ENCODE results near the gene IGFBP7.

The IGFBP7 gene

DNA sequence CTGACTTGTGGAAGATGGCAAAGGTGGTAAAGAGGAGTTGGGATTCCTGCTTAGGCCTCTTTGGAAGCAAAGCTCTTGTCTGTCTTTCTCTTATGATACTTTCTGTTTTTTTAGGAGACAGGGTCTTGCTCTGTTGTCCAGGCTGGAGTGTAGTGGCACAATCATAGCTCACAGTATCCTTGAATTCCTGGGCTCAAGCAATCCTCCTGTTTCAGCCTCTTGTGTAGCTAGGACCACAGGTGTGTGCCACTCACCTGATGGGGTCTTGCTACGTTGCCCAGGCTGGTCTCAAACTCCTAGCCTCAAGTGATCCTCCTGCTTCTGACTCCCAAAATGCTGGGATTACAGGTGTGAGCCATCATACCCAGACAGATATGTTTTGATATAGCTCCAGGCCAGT lies 19.3 kb upstream of the IGFBP7 start:
- DNase-seq = no peak

DNA sequence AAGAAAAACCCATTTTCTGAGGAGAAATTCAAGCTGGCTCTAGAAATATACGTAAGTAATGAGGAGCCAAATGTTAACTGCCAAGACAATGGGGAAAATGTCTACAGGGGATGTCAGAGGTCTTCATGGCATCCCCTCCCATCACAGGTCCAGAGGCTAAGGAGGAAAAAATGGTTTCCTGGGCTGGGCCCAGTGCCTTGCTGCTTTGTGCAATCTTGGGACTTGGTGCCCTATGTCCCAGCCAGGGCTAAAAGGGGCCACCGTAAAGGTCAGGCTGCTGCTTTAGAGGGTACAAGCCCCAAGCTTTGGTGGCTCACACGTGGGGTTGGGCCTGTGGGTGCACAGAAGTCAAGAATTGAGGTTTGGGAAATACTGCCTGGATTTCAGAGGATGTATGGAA lies 17.2 kb upstream of the IGFBP7 start:
- no peak for DNase-seq

DNA sequence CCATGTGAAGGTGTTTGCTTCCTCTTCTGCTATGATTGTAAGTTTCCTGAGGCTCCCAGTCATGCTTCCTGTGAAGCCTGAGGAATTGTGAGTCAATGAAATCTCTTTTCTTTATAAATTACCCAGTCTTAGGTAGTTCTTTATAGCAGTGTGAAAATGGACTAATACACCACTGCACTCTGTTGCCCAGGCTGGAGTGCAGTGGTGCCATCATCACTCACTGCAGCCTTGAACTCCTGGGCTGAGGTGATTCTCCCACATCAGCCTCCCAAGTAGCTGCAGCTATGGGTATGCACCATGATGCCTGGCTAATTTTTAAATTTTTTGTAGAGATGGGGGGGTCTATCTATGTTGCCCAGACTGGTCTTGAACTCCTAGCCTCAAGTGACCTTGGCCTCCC lies 15.8 kb upstream of the IGFBP7 start:
- no peak for DNase-seq

DNA sequence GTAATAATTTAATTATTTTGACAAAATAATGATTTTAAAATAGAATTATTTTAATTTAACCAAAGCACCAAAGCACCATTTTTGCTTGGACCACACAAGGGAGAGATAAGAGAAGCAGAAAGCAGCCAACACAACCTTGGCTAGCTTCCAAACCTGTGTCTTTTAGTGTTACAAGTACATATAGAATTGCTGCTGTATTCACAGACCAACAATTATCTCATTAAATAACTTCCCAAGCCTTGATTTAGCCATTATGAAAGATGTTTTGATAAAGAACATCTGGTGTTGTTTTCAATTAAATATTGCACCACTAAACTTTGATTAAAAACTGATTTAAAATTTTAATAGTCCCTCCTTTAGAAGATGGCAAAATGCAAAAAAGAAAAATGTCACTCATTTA lies 14.0 kb upstream of the IGFBP7 start:
- DNase-seq = peak; percentile 59

DNA sequence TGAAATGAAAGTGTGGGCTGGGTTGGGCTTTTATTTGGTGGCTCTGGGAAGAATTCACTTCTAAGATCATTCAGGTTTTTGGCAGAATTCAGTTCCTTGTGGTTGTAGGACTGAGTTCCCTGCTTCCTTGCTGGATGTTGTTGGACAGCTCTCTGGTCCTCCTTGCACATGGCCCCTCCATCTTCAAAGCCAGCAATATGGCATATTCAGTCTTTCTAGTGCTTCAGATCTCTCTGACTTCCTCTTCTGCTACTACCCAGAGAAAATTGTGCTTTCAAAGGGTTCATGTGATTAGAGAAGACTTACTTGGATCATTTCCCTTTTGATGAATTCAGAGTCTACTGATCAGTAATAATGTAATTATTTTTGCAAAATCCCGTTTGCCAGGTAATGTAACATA lies 12.8 kb upstream of the IGFBP7 start:
- no peak for DNase-seq

DNA sequence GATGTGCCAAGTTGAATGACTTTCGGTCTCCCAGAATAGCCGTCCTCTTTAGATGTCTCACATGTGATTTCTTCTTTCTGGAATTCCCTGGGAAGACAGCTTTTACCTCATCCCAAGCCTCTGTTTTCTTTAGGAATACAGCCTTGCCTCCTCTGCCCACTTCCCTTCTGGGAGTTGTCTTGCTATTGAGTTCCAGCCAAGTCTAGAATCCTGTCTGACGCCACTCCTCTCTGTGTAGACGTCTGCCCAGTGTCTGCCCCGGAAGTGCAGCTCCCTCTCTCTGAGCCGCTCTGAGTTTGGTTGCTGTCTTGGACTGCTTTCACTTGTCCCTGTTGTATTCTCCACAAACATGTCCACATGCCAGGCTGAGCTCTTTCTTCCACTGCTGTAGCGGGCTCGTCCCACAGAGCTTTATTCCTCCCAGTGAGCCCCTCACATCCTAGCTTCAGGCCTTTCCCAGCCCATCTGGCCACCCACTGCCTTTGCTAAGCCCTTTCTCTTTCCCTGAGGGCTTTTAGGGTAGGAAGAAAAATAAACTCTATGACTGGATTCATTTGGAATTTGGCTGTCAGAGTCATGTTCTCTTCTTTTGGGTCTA lies 9.0 kb upstream of the IGFBP7 start:
- DNase-seq = no peak

DNA sequence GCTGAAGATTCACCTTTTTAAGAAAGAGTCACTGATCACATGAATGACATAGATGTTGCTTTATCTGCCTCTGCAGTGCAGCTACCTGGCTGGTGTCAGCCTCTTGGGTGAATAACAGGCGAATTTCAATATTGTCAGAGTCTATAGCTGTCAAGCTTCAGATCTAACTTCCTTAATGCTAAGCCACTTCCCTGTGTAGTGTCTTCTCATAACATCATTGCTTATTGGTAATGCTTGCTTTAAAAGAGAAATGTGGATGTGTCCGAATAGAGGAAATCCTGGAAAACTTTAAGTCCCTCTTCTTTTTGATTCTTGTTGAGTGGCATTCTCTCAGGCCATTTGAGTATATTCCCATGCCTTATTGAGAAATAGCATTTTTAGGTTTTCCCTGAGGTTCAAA lies 7.3 kb upstream of the IGFBP7 start:
- DNase-seq = peak; percentile 23

DNA sequence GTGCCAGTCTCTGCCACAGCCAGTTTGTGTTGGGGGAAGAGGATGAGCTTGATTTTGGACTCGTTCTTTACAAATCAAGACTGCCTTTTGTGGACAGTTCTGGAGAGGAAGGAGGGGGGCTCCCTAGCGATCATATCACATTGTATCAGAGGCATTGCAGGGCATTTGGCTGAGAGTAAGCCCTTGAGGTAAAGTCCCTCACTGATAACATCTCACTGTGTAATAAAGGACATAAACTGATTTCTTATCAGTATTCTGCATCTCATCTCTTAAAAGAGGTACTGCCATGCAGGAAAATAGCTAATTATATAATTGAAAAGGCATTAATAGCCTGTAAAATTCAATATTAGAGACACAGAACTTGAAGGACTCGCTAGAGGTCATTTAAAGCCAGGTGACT lies 6.1 kb upstream of the IGFBP7 start:
- DNase-seq = peak; percentile 53

DNA sequence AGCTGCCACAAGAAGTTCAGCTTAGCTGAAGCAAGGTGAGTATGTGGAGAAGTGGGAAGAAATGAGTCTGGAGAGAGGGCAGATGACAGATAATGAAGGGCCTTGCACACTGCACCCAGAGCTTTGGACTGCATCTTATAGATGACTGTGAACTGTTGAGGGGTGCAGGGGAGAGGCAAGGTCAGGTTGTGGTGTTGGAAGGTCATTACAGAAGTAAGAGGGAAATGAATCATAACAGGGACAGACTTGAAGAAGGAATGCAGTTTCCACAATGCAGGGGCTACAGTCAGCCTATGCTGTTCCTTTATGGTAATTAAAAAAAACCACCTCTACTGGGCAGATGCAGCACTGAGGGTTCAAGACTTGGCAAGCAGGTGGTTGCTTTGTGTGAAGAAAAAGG lies 4.8 kb upstream of the IGFBP7 start:
- DNase-seq = no peak

DNA sequence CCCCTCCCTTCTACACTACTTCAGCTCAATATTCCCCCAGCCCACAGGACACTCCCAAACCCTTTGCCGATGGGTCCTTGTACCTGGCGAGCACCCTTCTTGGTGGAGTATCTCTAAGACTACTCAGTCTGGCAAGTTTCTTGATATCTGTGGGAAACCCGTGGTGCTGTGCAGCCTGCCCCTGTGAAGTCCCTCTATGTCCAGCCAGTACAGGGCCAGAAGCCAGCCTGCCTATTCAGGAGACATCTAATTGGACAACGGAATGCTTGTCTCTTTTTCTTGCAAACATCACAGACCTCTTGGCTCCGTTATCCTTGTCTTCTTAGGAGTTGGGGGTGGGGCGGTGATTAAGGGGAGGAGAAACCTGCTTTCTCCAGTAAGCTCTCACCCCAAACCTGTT lies 3.7 kb upstream of the IGFBP7 start:
- DNase-seq = no peak

DNA sequence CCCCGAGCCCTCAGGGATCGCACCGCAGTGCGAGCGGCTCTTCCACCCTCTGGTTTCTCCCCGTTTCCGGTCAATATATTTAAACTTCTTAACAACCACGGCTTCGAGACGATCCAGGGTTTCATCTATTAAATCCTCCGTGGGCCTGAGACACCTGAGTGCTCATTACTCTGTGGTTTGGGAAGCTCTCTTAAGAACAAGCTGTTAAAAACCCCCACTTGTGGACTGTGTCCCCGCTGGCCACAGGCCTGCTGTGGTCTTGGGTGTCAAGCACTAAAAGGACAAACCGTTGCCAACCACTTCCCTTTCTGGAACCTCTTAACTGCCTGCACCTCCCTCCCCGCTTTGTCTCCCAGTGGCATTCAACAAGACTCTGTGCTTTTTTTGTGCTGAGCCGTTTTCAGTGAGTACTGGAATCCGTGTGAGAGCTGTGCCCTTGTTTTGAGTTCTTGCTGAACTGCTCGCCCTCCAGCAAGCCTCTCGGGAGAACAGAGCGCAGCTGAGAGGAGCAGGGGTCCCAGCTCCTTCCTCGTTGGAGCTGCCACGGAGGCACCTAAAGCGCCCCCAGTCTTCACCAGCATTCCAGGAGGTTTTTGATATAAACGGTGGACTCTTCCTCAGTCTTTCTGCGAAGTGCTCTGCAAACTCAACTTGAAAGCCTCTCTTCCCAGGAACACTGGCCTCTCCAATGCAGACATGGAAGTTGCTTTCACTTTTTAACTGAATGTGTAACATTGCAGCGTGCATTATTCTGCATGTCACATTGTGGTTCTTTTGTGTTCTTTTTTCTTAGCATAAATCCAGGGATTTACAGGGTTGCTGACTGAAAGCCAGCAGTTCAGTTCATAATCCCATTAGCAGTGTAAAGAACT lies 691 bp upstream of the IGFBP7 start:
- peak; percentile 92 for DNase-seq

DNA sequence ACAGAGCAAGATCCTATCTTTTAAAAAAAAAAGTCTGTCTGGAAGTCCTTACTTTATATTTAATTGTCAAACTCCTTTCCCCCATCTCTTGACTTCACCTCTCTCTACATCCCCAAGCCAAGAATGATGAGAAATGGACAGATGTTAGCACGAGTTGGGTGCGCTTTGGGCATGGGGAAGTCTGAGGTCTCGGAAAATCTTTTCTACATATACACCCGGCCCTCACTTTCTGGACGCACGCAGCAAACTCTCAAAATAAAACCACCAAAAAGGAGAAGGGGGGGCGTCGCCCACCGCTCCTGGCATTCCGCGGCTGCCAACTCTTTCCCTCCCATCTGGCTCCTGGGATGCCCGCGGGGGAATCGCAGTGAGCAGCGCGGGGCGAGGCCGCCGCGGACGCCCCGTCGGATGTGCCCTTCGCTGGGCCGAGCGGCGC lies 756 bp downstream of the IGFBP7 start:
- peak; percentile 49 for DNase-seq

DNA sequence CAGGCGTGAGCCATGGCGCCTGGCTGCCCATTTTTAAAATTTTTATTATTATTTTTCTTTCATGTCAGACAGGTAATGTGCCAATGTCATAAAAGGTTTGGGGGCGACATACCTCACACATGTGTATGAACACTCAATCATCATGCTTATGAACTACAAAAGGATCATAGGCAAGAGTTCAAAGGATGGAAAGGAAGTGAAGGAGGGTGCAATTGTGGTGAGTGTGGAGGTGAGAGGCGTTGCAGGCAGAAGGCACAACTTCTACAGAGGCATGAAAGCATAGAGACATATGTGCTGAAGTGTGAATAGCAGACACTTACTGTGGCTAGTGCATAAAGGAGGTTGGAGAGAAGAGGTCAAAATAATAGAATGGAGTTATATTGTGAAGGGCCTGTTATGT lies 4.0 kb downstream of the IGFBP7 start:
- DNase-seq = no peak

DNA sequence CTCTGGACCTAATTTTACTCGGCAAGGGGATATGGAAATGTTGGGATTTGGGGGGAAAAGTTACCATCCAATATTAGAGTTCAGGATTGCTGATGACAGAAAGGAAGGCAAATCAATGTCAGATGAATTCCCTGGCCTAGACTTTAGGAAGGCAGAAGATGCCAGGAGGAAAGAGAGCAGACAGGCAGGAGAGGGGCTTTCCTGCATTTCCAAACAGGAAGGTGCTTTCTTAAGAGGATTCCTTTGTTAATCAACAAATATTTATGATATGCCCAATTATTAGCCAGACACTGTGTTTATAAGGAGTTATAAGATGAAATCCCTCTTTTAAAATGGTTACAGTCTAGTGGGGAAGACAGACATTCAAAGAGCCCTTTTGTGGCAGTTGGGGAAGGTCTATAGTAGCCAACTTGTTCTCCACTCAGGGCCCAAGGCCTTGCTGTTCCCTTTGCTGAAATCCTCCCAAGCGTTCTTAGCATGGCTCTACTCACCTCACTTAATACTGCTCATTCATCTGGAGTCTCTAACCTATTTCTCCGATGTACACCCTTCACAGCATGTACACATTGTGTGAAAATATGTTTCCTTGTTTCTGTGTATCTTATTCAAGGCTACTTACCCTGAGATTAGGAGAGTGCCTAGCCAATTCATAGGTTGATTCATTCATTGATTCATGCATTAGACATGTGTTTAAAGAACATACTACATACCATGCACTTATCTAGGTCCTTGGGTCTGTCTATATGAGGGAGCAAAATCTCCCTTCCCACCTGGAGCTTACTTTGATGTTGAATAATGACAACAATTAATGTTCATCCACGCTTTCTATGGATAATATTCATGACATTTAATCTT lies 5.3 kb downstream of the IGFBP7 start:
- no peak for DNase-seq

DNA sequence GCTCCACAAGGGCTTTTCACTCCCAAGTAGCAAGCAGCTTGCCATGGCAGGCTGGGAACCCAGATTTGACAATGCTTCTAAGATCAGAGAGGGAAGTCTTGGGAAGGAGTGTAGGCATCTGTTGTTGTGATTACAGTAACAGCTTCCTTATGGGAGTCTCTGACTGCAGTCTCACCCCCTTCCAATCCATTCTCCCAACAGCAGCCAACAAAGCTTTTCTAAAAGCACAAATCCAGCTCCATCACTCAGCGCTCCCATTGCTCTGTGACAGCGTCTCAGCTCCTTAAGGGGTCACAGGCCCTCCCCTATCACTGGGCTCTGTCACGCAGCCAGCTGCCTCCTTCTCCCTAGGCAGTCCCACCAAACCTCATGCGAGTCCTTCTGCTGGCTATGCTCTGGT lies 7.1 kb downstream of the IGFBP7 start:
- DNase-seq = no peak

DNA sequence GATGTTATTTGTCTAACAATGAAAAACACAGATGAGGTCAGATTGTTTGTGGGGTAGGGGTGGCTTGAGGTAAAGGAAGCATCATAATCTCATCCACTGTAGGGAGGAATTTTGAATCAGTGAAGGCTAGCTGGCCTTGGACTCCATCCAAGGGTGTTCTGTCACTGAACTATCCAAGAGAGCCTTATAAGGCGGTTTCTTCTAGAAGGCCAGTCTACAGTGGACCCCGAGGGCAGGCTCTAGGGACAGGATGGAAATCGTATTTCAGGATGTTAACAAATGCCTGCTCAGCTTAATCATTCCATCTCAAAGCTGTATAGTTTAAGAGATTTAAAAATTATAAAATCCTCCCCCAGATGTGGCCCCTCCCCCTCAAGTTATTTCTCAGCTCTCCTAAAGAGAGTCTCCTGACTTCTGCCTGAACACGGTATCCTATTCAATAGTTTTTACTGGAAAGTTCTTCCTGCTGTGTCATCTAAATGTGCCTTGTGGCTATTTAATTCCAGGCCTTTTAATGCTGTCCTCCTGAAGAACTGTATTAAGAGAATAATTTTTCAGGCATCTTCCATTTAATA lies 8.0 kb downstream of the IGFBP7 start:
- DNase-seq = no peak

DNA sequence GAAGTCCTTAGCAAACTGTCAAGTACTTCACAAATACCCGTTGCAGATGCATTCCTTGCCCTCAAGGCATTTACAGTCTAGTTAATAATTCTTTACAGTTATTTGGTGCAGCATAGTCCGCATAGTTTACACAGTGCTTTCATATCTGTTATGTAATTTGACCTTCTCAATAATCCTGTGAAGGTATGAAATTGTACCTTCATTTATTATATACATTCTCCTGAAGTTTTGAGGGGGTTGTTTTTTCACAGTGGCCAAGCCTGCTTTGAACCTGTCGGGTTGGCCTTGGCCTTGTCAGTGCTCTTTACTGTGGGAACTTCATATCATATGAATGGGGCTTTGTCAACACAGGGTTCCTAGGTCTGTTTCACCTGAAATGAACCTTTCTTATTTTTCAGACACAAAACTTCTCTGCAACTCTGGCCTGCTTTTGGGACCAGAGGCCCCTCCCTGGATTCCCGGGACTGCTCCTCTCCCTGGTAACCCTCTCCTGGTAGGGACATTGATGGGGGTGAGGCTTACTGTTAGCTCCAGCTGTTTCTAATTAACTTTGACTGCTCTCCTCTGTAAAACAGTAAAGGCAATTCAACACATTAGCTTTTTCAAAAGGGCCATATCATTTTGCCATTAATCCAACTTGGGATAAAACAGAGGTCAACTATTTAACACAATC lies 9.1 kb downstream of the IGFBP7 start:
- no peak for DNase-seq

DNA sequence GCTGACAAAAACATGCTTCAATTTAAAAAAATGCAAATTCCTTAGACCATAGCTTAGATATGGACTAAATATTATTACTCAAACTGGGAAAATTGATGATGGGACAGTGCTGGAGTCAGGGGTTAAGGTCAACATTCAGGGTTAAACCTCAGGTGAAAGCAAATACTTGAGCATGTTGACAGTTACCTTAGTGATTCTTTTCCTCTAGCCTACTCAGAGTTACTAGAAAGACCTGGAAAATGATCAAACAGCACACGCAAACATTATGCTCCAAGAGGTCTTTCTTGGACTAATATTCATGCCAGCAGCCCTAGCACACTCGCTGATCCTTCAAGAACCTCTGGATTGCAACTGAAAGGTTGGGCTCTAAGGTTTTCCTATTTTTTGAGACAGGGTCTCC lies 10.8 kb downstream of the IGFBP7 start:
- DNase-seq = no peak

DNA sequence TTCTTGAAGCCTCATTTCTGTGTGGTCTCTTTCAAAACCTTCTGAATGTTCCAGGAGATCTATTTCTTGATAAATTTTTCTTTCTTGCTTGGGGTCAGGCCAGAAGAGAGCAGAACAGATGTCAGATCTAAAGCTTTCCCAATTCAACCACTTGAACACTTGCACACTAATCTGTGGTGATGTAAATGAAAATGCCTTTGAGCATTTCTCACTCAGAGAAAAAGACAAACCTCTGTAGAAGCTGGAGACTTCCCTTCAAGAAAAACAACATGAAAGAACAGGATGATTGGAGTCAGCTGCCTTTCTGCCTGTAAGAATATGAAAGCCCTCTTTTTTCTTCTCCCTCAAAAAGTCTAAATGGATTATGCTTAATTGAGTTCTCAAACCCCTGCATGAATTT lies 11.2 kb downstream of the IGFBP7 start:
- DNase-seq = peak; percentile 32

DNA sequence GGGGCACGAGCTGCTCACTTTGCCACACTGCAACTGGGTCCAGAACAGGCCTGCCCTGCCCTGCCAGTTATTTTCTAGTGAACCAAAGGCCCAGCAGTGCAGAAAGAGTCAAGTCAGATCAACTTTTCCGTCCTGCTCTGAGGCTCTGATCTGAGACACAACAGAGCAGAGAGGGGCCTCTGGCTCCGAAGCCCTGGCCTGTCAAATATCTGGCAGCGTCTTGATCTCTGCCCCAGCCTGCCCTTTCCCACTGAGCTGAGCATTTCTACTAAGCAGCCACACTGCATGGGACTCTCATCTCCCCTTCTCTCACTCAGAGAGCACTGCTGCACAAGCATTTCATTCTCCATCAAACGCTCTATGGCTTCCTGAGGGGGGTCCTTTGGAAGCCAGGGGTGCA lies 11.8 kb downstream of the IGFBP7 start:
- no peak for DNase-seq

DNA sequence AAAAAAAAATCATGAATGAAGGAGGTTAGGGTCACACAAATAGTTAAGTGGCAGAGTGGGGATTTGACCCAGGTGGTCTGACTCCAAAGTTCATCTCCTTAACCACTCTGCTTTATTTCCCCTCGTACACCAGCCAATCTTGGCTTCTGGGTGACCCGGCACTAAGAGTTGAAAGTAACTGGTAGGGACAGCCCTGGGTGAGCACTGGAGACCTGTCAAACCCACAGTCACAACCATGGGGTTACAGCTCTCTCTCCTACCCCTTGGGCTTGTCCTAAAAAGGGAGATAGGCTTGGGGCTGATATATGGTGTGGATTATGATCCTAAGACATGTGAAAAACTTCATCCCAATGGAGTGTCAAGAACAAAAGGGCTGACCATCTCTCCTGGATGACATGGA lies 12.5 kb downstream of the IGFBP7 start:
- no peak for DNase-seq

DNA sequence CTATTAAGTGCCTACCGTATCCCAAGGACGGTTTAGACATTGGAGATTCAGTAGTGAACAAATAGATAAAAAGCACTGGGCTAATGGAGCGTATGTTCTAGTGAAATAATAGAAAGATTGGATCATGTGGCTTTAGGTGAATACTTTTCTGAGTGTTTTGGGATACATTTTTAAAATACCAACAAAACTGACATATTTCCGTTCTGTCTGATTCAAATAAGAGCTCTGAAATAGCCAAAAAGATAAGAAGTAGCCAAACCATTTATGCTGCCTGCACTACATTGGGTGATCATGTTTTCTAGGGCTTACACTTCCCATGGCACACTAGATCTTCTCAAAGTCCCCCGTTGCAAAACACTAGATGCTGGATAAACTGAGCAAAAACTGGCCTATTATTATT lies 14.2 kb downstream of the IGFBP7 start:
- no peak for DNase-seq

DNA sequence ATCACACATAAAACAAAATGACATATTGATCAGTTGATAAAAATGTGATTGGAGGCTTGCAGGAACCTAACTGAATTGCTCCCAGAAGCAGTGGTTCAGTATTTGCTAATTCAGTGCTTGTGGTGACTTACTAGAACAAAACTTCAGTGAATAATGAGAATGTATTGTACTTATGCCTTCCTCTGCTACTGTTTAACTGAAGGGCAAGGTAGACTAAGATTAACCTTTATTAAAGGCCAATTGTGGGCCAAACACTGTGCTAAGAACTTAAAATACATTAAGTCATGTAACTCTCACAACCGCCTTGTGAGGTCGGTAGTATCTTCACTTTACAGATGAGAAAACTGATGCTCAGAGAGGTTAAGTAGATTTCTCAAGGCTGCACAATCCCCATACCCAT lies 14.9 kb downstream of the IGFBP7 start:
- DNase-seq = no peak
